GM18498 (cell line): ENCODE measurements around the gene APOBEC3B.
"Not testable (repeated sequence)": the region's sequence is repeated elsewhere in the genome, so short reads cannot be mapped to it uniquely, and the experiment has no call there.

Experiments used
- ATAC-seq: cut with Tn5 transposase; IDR thresholded peaks from one replicate; pipeline ENCODE4 v1.9.1; 2021; ENCODE audit warnings: mild to moderate bottlenecking, moderate library complexity; ENCODE audit not compliant: unreplicated experiment

APOBEC3B gene

GRCh38 chr22:39026509-39027150 is 44.5 kb downstream of the APOBEC3B start:
- no peak for ATAC-seq

- ATAC-seq = no peak
Measured at GRCh38 chr22:39027717-39028116, 45.6 kb downstream of the APOBEC3B start.

GRCh38 chr22:39028281-39028680 is 46.1 kb downstream of the APOBEC3B start:
- no peak for ATAC-seq

GRCh38 chr22:39029227-39029626 is 47.1 kb downstream of the APOBEC3B start:
- ATAC-seq = no peak

GRCh38 chr22:39030705-39031104 is 48.6 kb downstream of the APOBEC3B start:
- ATAC-seq = no peak

GRCh38 chr22:39031434-39032295 is 49.5 kb downstream of the APOBEC3B start:
- not testable (repeated sequence) for ATAC-seq

- ATAC-seq = not testable (repeated sequence)
Measured at GRCh38 chr22:39037071-39037470, 54.9 kb downstream of the APOBEC3B start.

GRCh38 chr22:39039306-39040126 is 57.4 kb downstream of the APOBEC3B start:
- no peak for ATAC-seq

GRCh38 chr22:39040155-39040537 is 58.0 kb downstream of the APOBEC3B start:
- not testable (repeated sequence) for ATAC-seq

GRCh38 chr22:39040538-39041296 is 58.6 kb downstream of the APOBEC3B start, which contains the start of gene APOBEC3F:
APOBEC3F (plus strand) TSS chr22:39040864; CDS start chr22:39040961, 97 bp downstream.
- peak; percentile 88 for ATAC-seq

- ATAC-seq = no peak
Measured at GRCh38 chr22:39041908-39042307, 59.8 kb downstream of the APOBEC3B start.
